ENCODE data around the gene KCNK2.

Gene KCNK2, protein sequence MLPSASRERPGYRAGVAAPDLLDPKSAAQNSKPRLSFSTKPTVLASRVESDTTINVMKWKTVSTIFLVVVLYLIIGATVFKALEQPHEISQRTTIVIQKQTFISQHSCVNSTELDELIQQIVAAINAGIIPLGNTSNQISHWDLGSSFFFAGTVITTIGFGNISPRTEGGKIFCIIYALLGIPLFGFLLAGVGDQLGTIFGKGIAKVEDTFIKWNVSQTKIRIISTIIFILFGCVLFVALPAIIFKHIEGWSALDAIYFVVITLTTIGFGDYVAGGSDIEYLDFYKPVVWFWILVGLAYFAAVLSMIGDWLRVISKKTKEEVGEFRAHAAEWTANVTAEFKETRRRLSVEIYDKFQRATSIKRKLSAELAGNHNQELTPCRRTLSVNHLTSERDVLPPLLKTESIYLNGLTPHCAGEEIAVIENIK

DNA sequence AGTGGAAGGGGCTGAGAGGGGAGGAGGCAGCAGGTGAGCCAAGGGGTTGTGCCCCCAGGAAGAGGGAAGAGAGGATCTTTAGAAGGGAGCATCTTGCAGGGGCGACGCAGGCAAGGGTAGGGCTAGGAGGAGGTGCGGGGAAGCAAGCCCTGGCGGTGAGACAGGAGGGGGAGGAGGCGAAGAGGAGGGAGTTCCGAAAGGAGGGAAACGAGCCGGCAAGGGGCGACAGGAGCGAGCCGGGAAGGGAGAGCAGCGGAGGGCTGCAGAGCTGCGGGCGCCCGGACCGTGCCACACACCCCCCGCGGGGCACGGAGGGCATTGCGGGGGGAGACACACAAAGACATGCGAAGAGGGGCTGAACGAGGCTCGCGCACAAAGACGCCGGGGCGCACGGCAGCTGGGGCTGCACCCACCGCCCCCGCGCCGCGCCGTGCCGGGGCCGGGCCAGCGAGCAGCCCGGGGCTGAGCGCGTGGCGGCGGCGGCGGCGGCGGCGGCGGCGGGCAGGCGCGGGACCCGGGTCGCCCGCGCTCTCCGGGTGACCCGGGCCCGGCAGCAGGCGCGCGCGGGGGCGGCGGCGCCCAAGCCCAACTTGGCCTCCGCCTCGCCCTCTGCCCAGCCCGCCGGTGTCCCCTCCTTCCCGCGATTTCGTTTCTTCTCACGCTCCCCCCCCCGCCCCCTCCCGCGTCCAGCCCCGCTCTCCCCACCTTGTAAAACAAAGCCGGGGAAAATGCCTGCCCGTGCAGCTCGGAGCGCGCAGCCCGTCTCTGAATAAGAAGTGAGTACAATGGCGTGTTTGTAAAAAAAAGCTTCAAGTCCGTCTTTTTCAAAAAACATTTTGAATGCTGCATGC lies at the start of gene KCNK2:
Gene KCNK2, plus strand, starts transcription at position 206 of the 851 bp plus-strand sequence. CDS start 649 bp downstream, outside the sequence.
- H3K4me2 ChIP-seq (ENCODE audit: low read length) = no peak within 1 kb of the TSS
- H4K20me1 ChIP-seq (ENCODE audit: control insufficient read depth, insufficient read depth, low read depth, low read length) = no peaks in the 10 kb centered on the region
- no peaks in the 10 kb centered on the region; the same call in 1 of the 2 replicates for H3K9me3 ChIP-seq (ENCODE audit: control insufficient read depth, insufficient read depth, low read length)
- H3K27me3 ChIP-seq (ENCODE audit: control insufficient read depth, low read length) = no peaks in the 10 kb centered on the region
- no peak within 1 kb of the TSS for H3K4me3 ChIP-seq (ENCODE audit: low read length)
- TF ChIP-seq, protein P1, sequence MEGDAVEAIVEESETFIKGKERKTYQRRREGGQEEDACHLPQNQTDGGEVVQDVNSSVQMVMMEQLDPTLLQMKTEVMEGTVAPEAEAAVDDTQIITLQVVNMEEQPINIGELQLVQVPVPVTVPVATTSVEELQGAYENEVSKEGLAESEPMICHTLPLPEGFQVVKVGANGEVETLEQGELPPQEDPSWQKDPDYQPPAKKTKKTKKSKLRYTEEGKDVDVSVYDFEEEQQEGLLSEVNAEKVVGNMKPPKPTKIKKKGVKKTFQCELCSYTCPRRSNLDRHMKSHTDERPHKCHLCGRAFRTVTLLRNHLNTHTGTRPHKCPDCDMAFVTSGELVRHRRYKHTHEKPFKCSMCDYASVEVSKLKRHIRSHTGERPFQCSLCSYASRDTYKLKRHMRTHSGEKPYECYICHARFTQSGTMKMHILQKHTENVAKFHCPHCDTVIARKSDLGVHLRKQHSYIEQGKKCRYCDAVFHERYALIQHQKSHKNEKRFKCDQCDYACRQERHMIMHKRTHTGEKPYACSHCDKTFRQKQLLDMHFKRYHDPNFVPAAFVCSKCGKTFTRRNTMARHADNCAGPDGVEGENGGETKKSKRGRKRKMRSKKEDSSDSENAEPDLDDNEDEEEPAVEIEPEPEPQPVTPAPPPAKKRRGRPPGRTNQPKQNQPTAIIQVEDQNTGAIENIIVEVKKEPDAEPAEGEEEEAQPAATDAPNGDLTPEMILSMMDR (IDR thresholded peaks at IDR 0.05; ENCODE audit: low read depth, low read length, poor library complexity, severe bottlenecking) = no peak
- no peak for TF ChIP-seq EZH2phosphoT487 (IDR thresholded peaks at IDR 0.05; ENCODE audit: borderline replicate concordance, low read length)
- no peaks in the 10 kb centered on the region for H3K36me3 ChIP-seq (ENCODE audit: control insufficient read depth, low read length)
- H3K27ac ChIP-seq (ENCODE audit: low read depth, low read length) = no peak within 1 kb of the TSS
- no peaks in the 10 kb centered on the region for H3K4me1 ChIP-seq (ENCODE audit: control insufficient read depth, low read length)
- H3K79me2 ChIP-seq (ENCODE audit: control insufficient read depth, low read length) = no peaks in the 10 kb centered on the region
- no peaks in the 10 kb centered on the region for H3F3A ChIP-seq (ENCODE audit: control insufficient read depth, insufficient read depth)
- H3K9me2 ChIP-seq (replicated peaks; ENCODE audit: control insufficient read depth, low read length) = no peaks in the 10 kb centered on the region

DNA sequence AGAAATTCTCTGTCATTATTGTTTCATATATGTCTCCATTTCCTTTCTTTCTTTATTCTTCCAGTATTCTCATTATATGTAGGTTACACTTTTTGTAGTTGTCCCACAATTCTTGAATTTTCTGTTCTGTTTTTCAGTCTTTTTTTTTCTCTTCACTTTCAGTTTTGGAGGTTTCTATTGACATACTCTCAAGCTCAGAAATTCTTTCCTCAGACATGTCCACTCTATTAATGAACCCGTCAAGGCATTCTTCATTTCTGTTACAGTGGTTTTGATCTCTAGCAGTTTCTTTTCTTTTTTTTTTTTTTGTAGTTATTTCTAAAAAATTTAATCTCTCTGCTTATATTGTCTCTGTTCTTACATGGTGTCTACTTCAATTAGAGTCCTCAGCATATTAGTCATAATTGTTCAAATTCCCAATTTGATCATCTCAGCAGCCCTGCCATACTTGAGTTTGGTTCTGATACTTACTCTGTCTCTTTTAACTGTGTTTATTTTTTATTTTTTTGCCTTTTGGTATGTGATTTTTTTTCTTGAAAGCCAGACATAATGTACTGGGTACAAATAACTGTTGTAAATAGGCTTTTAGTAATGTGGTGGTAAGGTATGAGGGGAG lies 49.5 kb upstream of the KCNK2 start:
- no peaks in the 10 kb centered on the region for H3K9me3 ChIP-seq (ENCODE audit: control insufficient read depth, insufficient read depth, low read length)
- no peaks in the 10 kb centered on the region for H3F3A ChIP-seq (ENCODE audit: control insufficient read depth, insufficient read depth)
- H4K20me1 ChIP-seq (ENCODE audit: control insufficient read depth, insufficient read depth, low read depth, low read length) = no peaks in the 10 kb centered on the region
- no peak overlapping the region for H3K4me2 ChIP-seq (ENCODE audit: low read length)
- H3K36me3 ChIP-seq (ENCODE audit: control insufficient read depth, low read length) = no peaks in the 10 kb centered on the region
- no peak overlapping the region for H3K27ac ChIP-seq (ENCODE audit: low read depth, low read length)
- H3K79me2 ChIP-seq (ENCODE audit: control insufficient read depth, low read length) = no peaks in the 10 kb centered on the region
- no peaks in the 10 kb centered on the region for H3K27me3 ChIP-seq (ENCODE audit: control insufficient read depth, low read length)
- no peak for TF ChIP-seq EZH2phosphoT487 (IDR thresholded peaks at IDR 0.05; ENCODE audit: borderline replicate concordance, low read length)
- TF ChIP-seq, protein P1 (IDR thresholded peaks at IDR 0.05; ENCODE audit: low read depth, low read length, poor library complexity, severe bottlenecking) = no peak
- no peaks in the 10 kb centered on the region for H3K4me1 ChIP-seq (ENCODE audit: control insufficient read depth, low read length)
- H3K4me3 ChIP-seq (ENCODE audit: low read length) = no peak overlapping the region
- H3K9me2 ChIP-seq (replicated peaks; ENCODE audit: control insufficient read depth, low read length) = no peaks in the 10 kb centered on the region

- Histone ChIP-seq H4K20me1 (ENCODE audit: control insufficient read depth, insufficient read depth, low read depth, low read length) (no peaks in the 10 kb centered on the region), H3K9me3 (ENCODE audit: control insufficient read depth, insufficient read depth, low read length) (no peaks in the 10 kb centered on the region), H3F3A (ENCODE audit: control insufficient read depth, insufficient read depth) (no peaks in the 10 kb centered on the region), H3K79me2 (ENCODE audit: control insufficient read depth, low read length) (no peaks in the 10 kb centered on the region), H3K27ac (ENCODE audit: low read depth, low read length) (no peak overlapping the region), H3K4me3 (ENCODE audit: low read length) (no peak overlapping the region), H3K36me3 (ENCODE audit: control insufficient read depth, low read length) (no peaks in the 10 kb centered on the region), H3K9me2 (replicated peaks; ENCODE audit: control insufficient read depth, low read length) (no peaks in the 10 kb centered on the region), H3K4me2 (ENCODE audit: low read length) (no peak overlapping the region), H3K27me3 (ENCODE audit: control insufficient read depth, low read length) (no peaks in the 10 kb centered on the region), H3K4me1 (ENCODE audit: control insufficient read depth, low read length) (no peaks in the 10 kb centered on the region)
- TF ChIP-seq EZH2phosphoT487 (IDR thresholded peaks at IDR 0.05; ENCODE audit: borderline replicate concordance, low read length) = no peak
- TF ChIP-seq, protein P1 (IDR thresholded peaks at IDR 0.05; ENCODE audit: low read depth, low read length, poor library complexity, severe bottlenecking) = no peak
These were observed 42.3 kb upstream of the KCNK2 start for GRCh38 chr1:215040190-215040589.
